GM10847 (cell line): ENCODE data around the gene GABRA6.

Experiments used
- POLR2A ChIP-seq: IDR thresholded peaks from 2 replicates; pipeline ENCODE4 v1.6.1; 2011; ENCODE audit not compliant: insufficient read length; ENCODE audit errors: extremely low read depth

Gene GABRA6

DNA sequence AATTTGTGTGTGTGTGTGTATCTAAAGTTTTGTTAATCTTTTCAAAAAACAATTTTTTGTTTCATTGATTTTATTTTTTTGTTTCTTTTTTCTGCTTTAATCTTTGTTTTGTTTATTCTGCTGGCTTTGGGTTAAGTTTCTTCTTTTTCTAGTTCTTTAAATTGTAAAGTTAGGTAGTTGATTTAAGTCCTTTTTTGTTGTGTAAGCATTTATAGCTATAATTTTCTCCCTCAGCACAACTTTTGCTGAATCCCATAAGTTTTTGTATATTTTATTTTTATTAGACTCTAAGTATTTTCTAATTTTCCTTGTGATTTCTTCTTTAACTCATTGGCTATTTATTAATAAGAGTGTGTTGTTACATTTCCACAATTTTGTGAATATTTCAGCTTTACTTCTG lies 34.9 kb downstream of the GABRA6 start:
- TF ChIP-seq POLR2A, result no peak

DNA sequence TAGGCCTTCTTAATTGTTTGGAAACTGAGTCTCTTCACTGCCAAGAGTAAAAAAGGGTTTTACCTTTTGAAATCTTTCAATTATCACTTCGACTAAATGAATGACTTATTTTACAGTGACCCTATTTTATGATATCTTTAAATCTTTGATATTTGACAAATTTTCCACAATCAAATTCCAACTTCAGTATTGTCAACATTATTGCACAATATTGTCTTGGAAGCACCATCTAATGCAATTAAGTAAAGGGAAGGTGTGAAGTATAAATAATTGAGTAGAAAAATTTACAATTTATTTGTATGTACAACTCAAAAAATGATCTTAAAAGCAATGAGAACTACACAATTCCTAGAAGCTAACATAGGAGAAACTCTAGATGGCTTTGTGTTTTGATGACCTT lies 49.2 kb downstream of the GABRA6 start:
- TF ChIP-seq POLR2A, result no peak

- TF ChIP-seq POLR2A, result no peak
These were observed 54.9 kb downstream of the GABRA6 start for GRCh38 chr5:161740433-161740832.

DNA sequence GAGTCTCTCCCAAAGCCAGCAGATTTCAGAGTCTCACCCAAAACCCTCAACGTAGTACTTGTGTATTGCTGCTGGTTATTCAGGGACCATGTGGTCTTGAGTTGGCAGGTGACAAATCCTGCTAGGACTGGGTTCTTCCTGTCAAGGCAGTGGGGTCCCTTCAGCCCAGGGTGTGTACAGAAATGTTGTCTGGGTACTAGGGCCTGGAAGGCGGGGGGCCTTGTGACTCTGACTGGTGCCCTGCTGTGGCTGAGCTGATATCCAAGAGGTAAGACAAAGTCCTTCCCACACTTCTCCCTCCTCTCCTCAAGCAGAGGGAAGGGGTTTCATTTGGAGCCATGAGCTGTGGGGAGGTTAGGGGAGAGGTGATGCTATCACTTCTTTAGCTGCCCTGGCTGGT lies 58.8 kb downstream of the GABRA6 start:
- no peak for TF ChIP-seq POLR2A

- no peak for TF ChIP-seq POLR2A
These were observed 59.9 kb downstream of the GABRA6 start for GRCh38 chr5:161745392-161745791.

GRCh38 chr5:161751265-161751664 lies 65.7 kb downstream of the GABRA6 start:
- no peak for TF ChIP-seq POLR2A
